Astrocyte of the spinal cord (primary cell): ENCODE measurements around the gene C14orf39.
"Not testable (repeated sequence)": the region's sequence is repeated elsewhere in the genome, so short reads cannot be mapped to it uniquely, and the experiment has no call there.

ENCODE experiments used
- DNase-seq: peaks from one replicate; pipeline ENCODE4 v3.0.0; 2011; ENCODE audit warnings: low read depth, low spot score
- H3K4me3 ChIP-seq: 2 replicates; pipeline ENCODE4 v1.5.1; 2011; ENCODE audit warnings: low read depth, mild to moderate bottlenecking, low read length, moderate library complexity
- CTCF ChIP-seq: IDR thresholded peaks from 2 replicates; pipeline ENCODE4 v1.5.1; 2012; ENCODE audit warnings: low read depth, mild to moderate bottlenecking, low read length, inconsistent platforms
- in situ Hi-C: cut with HindIII; loops from 2 replicates; pipeline ENCODE4 v1.10.0; 2017; ENCODE audit warnings: low sequenced_read_pairs

Gene C14orf39

DNA sequence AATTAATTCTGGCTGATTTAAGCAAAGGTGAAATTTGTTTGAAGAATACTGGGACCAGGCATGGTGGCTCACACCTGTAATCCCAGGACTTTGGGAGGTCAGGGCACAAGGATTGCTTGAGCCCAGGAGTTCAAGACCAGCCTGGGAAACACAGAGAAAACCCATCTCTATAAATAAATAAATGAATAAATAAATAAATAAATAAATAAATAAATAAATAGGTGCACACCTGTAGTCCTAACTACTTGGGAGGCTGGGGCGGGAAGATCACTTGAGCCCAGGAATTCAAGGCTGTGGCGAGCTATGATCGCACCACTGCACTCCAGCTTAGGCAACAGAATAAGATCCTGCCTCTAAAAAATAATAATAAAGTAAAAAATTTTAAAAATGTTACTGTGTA is 4.4 kb upstream of the C14orf39 start:
- no peak for TF ChIP-seq CTCF
- no peak for DNase-seq
- no peak overlapping the region for H3K4me3 ChIP-seq
- in situ Hi-C loops: no loop called here

DNA sequence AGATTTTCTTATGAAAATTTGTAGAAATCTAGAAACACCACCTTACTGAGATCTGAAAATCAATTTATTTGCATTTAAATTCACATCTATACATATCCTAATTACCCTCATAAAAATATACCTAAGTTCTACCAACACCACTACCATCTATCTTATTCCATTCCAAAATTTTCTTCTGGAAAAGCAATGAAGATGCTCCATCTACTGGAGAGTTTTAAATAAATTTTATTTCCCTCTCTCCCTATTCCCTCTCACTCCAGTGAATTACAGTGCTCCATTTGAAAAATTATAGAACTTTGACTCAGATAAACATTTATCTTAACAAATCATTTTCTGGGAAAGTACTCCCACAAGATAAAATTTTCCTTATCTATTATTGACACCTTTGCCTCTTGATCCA is 2.3 kb upstream of the C14orf39 start:
- in situ Hi-C loops: no loop called here
- H3K4me3 ChIP-seq: no peak overlapping the region
- no peak for TF ChIP-seq CTCF

GRCh38 chr14:60487211-60487610 is 1.3 kb upstream of the C14orf39 start:
- no peak for DNase-seq
- no peak for TF ChIP-seq CTCF
- in situ Hi-C loops: no loop called here
- no peak overlapping the region for H3K4me3 ChIP-seq

More for the DNA sequence above, 2.3 kb upstream of the C14orf39 start:
- DNase-seq: no peak

- in situ Hi-C loops: no loop called here
- no peak for DNase-seq
- H3K4me3 ChIP-seq: peak overlapping the region; percentile 52
- TF ChIP-seq CTCF: no peak
Observed at GRCh38 chr14:60485057-60485597, 736 bp downstream of the C14orf39 start.

DNA sequence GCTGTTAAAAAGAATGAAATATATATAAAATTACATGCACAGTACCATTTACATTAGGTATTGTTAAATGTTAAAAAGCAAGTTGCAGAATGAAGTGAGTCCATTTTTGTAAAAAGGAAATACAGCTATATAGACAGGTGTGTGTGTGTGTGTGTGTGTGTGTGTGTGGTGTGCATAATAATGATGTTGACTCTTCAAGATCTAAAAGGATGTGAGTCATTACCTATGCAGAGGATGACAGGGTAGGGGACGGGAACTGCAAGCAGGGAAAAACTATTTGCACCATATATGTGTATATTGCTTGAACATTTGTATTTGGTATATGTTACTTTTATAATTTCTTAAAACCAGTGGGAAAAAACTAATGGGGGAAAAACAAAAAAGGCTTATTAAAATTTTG is 3.1 kb downstream of the C14orf39 start:
- no peak overlapping the region for H3K4me3 ChIP-seq
- DNase-seq: peak; percentile 29
- in situ Hi-C loops: no loop called here
- TF ChIP-seq CTCF: no peak

GRCh38 chr14:60480248-60480647 is 5.6 kb downstream of the C14orf39 start:
- DNase-seq, H3K4me3 ChIP-seq, in situ Hi-C loops: not testable (repeated sequence)

GRCh38 chr14:60455875-60456274 is 30.0 kb downstream of the C14orf39 start:
- no peak overlapping the region for H3K4me3 ChIP-seq
- no peak for TF ChIP-seq CTCF
- no peak for DNase-seq
- in situ Hi-C loops: no loop called here
